KMS-11 (cell line): Measurements from ENCODE around the gene SOCS1.

ENCODE experiments used
- H2AFZ ChIP-seq: fragments of 200-600 bp; sonication (generic); 2 replicates; pipeline ENCODE4 v1.6.1; 2016; ENCODE audit warnings: antibody characterized with exemption, mixed run types, low read depth
- H3K27ac ChIP-seq: fragments of 200-600 bp; sonication (generic); 2 replicates; pipeline ENCODE4 v1.6.1; 2016; ENCODE audit warnings: mild to moderate bottlenecking, mixed run types
- H3K27me3 ChIP-seq: fragments of 200-600 bp; sonication (generic); 2 replicates; pipeline ENCODE4 v1.6.1; 2017; ENCODE audit warnings: mild to moderate bottlenecking, low read depth, mixed run types, moderate library complexity; ENCODE audit not compliant: insufficient read depth
- H3K36me3 ChIP-seq: fragments of 200-600 bp; sonication (generic); 2 replicates; pipeline ENCODE4 v1.6.1; 2017; ENCODE audit warnings: mild to moderate bottlenecking, mixed run types; ENCODE audit not compliant: insufficient read depth
- H3K4me1 ChIP-seq: fragments of 200-600 bp; sonication (generic); 2 replicates; pipeline ENCODE4 v1.6.1; 2016; ENCODE audit warnings: mild to moderate bottlenecking, low read depth, mixed run types; ENCODE audit not compliant: poor library complexity, severe bottlenecking
- H3K4me2 ChIP-seq: fragments of 200-600 bp; sonication (generic); 2 replicates; pipeline ENCODE4 v1.7.0; 2016; ENCODE audit warnings: mild to moderate bottlenecking, mixed run types
- H3K4me3 ChIP-seq: fragments of 200-600 bp; sonication (generic); IDR thresholded peaks from 2 replicates; pipeline ENCODE4 v1.6.1; 2017; ENCODE audit warnings: low read depth, low read length, mixed read lengths; ENCODE audit not compliant: insufficient read depth
- H3K79me2 ChIP-seq: fragments of 200-600 bp; sonication (generic); 2 replicates; pipeline ENCODE4 v1.6.1; 2016; ENCODE audit warnings: low read depth, mixed run types; ENCODE audit not compliant: insufficient read depth
- H3K9ac ChIP-seq: fragments of 200-600 bp; sonication (generic); 2 replicates; pipeline ENCODE4 v1.6.1; 2016; ENCODE audit warnings: mild to moderate bottlenecking, mixed run types
- H4K20me1 ChIP-seq: fragments of 200-600 bp; sonication (generic); 2 replicates; pipeline ENCODE4 v1.6.1; 2016; ENCODE audit warnings: mild to moderate bottlenecking, mixed run types; ENCODE audit not compliant: insufficient read depth
- CTCF ChIP-seq: fragments of 200-600 bp; sonication (generic); conservative IDR thresholded peaks from 2 replicates; pipeline ENCODE4 v1.6.1; 2017; ENCODE audit warnings: low read depth, mild to moderate bottlenecking, antibody characterized with exemption, low read length, moderate library complexity, mixed read lengths

SOCS1 gene

DNA sequence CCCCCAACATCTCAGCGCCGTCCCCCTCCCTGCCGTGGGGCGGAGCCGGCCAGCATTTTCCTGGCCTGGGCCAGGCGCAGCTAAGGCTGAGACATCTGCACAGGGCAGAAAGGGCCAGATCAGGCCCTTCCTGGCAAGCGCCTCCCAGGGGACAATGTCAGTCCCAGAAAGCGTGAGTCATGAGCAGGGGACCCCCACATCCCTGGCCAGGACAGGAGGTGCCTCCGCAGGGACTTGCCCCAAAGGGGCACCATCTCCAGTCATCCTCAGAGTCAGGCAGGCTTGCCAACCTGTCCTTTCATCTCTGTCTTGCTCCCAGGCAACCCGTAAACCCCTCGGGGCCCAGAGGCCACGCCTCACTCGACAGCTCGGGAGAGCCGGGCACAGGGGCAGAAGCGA, 43.2 kb downstream of the SOCS1 start:
- H2AFZ ChIP-seq: no peak overlapping the region
- H3K9ac ChIP-seq: no peak overlapping the region
- H3K79me2 ChIP-seq: no peaks in the 10 kb centered on the region
- H3K36me3 ChIP-seq: no peaks in the 10 kb centered on the region
- H3K4me3 ChIP-seq: no peak overlapping the region
- no peak for TF ChIP-seq CTCF
- no peaks in the 10 kb centered on the region; the same call in 1 of the 2 replicates for H3K27me3 ChIP-seq
- H3K4me1 ChIP-seq: no peaks in the 10 kb centered on the region
- no peak overlapping the region for H3K4me2 ChIP-seq
- no peaks in the 10 kb centered on the region for H4K20me1 ChIP-seq
- H3K27ac ChIP-seq: no peak overlapping the region

- no peak overlapping the region for H2AFZ ChIP-seq
- H3K4me1 ChIP-seq: peaks cover 5% of the 10 kb centered on the region
Measured at GRCh38 chr16:11211977-11212797, 43.8 kb downstream of the SOCS1 start.

DNA sequence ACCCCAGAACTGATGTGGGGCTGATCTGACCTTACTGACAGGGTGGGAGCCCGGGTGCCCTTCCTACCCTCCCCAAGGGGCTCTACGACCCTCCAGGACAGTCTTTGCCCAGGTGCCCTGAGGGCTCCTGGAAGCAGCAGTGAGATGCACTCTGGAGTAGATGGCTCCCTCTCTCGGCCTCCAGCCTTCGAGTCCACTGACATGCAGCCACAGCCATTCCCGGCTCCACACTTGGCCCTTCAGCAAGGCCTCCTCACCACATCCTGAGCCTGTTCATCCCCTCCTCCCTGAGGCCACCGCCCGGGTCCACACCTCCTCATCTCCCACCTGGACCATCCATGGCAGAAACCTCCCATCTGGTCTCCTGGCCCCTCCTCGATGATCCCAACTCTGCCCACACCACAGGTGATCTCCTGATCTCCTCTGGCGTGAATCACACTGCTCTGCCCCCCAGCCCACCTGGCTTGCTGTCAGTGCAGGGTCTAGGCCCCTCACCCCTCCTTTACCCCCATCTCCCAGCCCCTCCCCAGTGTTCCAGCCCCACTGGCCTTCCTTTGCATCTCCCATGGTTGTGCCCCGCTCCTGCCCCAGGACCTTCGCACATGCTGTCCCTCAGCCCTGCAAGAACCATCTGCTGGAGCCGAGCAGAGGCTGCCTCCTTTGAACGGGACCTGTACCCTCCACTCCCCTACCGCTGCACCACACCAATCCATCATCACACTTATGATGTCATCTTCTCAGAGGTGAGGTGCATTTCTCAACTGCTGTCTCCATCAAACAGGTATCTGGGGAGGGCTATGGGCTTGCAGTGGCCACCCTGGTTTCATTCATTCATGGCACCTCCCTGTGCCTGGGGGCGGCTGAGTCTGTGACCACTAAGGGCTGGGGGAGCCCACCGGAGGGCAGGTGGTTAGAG, 44.7 kb downstream of the SOCS1 start:
- no peaks in the 10 kb centered on the region for H4K20me1 ChIP-seq
- H3K4me1 ChIP-seq: peaks cover 14% of the 10 kb centered on the region
- no peak overlapping the region for H3K9ac ChIP-seq
- H3K27me3 ChIP-seq: no peaks in the 10 kb centered on the region; the same call in 1 of the 2 replicates
- no peak overlapping the region for H3K27ac ChIP-seq
- no peak overlapping the region for H3K4me2 ChIP-seq
- no peaks in the 10 kb centered on the region for H3K36me3 ChIP-seq
- H2AFZ ChIP-seq: no peak overlapping the region
- H3K4me3 ChIP-seq: no peak overlapping the region
- no peaks in the 10 kb centered on the region for H3K79me2 ChIP-seq
- TF ChIP-seq CTCF: no peak

More at GRCh38 chr16:11211977-11212797, 43.8 kb downstream of the SOCS1 start:
- no peak overlapping the region for H3K4me3 ChIP-seq
- no peaks in the 10 kb centered on the region for H4K20me1 ChIP-seq
- H3K79me2 ChIP-seq: no peaks in the 10 kb centered on the region
- no peaks in the 10 kb centered on the region; the same call in 1 of the 2 replicates for H3K27me3 ChIP-seq
- H3K27ac ChIP-seq: no peak overlapping the region
- TF ChIP-seq CTCF: no peak
- H3K36me3 ChIP-seq: no peaks in the 10 kb centered on the region
- H3K4me2 ChIP-seq: no peak overlapping the region
- H3K9ac ChIP-seq: no peak overlapping the region

GRCh38 chr16:11210260-11210659, 45.7 kb downstream of the SOCS1 start:
- Histone ChIP-seq H3K27ac (no peak overlapping the region), H3K9ac (no peak overlapping the region), H4K20me1 (no peaks in the 10 kb centered on the region), H3K4me2 (no peak overlapping the region), H3K27me3 (no peaks in the 10 kb centered on the region; the same call in 1 of the 2 replicates), H3K36me3 (no peaks in the 10 kb centered on the region), H2AFZ (no peak overlapping the region), H3K79me2 (no peaks in the 10 kb centered on the region), H3K4me1 (peaks cover 20% of the 10 kb centered on the region), H3K4me3 (no peak overlapping the region)
- no peak for TF ChIP-seq CTCF
